Embryonic facial prominence (tissue), 1 donor: Measurements from ENCODE around the gene FNDC1.
"Not testable (repeated sequence)": the region's sequence is repeated elsewhere in the genome, so short reads cannot be mapped to it uniquely, and the experiment has no call there.

Experiments
- DNase-seq: peaks from one replicate; pipeline ENCODE4 v3.0.0-alpha.2; 2016; ENCODE audit errors: extremely low spot score

The FNDC1 gene

DNA sequence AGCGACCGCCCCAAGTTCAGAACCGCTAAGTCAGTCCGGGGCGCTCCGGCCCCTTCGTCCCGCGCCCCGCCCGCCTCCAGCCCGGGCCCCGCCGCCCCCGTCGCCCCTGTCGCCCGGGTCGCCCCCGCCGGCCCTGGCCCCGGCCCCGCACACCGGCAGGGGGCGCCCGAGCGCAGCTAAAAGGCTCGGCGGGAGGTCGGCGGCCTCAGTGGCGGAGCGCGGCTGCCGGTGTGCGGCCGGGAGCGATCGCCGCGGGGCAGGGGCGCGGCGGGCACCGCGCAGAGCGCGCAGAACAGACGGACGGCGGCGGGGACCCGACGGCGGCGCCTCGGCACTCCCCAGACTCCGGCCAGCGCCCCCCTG lies at the start of gene FNDC1:
Gene FNDC1 (plus strand): TSS at position 208 of the 363 bp plus-strand sequence. CDS start 197 bp downstream, outside the sequence.
- DNase-seq = no peak

DNA sequence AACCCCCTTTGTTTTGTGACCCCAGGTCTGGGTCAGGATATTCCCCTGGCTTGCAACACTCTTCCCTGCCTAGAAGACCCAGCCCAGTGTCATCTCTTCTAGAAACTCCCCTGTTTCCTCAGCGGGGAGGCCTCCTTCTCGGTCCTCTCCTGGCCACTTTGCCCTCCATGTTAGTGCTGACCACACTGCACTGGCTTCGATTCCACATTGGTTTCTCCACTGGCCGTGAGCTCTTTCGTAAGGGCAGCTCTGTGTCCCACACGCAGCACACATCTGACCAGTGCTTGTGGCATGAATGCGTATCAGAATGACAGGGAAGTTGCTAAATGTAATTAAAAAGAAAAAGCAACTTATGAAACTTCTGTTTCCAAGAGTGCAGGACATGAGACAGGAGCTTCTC lies 49.4 kb upstream of the FNDC1 start:
- no peak for DNase-seq

DNA sequence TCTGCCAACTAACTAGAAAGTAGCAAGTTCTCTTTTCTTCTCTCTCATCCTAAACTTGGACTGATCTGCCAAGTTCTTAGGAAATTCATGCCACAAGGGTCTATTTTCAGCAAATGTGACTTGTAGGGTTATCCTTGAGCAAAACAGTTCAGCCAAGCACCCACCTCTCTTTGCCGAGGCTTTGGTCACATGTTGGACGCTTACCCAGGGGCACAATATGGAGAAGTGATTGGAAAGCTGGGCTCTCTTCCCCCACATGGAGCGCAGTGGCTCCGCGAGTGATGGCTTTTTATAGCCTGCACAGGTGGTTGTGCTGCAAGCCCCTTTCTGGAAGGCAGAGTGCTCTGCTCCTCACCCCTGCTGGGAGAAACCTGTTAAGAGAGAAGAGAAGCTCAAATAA lies 47.7 kb upstream of the FNDC1 start:
- no peak for DNase-seq

DNA sequence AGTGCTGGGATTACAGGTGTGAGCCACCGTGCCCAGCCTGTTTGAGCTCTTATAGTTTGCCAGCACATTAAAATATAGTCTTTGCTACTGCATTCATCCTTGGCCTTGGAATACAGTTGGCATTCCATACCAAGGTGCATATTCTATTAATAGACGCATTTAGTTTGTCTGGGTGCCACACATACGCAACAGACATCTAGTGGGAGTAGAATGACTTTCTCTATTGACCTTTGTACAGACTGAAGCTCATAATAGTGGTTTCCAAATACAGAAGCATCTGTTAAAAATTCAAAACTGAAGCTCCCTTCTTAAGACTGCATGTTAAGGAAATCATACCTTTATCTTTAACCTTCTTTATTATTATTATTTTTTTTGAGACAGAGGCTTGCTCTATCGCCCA lies 46.7 kb upstream of the FNDC1 start:
- no peak for DNase-seq

DNA sequence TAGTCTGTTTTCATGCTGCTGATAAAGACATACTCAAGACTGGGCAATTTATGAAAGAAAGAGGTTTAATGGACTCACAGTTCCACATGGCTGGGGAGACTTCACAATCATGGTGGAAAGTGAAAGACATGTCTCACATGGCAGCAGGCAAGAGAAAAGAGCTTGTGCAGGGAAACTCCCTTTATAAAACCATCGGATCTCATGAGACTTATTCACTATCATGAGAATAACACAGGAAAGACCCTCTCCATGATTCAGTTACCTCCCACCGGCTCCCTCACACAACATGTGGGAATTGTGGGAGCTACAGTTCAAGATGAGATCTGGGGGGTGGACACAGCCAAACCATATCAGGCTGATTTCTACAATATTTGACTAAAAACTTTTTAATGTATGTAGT lies 45.4 kb upstream of the FNDC1 start:
- DNase-seq = not testable (repeated sequence)

DNA sequence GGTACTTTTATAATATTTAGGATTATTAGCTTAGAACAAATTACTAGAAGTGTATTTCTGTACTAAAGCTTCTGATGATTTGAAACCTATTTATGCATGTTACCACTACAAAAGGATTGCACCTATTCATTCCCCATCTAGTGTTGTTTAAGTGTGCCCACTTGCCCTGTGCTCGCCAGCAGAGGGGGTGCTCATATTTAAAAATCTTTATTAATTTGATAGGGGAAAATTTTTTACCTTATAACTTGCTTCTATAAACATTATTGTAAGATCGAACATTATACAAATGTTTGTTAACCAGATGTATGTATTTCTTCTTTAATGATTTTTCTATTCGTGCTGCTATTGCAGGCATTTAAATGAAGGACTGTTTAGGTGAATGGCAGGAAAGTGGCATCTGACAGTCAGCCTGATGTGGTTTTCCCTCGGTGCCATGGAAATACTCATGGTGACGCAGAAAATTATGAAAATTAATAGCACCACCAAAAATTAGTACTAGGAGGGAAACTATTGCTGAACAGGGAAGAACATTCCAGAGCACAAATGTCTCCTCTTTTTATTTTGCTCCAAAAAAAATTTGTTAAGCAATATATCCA lies 44.1 kb upstream of the FNDC1 start:
- DNase-seq = no peak

DNA sequence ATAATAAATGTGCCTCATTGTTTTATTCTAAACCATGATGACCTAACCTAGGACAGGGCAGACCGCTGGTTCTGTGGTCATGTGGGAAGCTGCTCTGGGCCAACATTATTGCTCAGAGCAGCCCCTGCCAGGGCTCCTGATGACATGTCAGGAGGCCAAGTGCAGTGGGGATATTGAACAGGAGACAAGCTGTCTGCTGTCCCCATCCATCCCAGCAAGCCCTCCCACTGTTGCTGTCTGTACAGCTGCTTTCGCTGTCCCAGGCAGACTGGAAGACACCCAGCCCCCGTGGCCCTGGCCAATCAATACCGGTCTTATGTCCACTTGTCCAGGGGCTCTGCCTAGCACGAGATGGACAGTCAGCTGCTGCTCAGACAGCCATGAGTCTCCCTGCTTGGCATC lies 43.2 kb upstream of the FNDC1 start:
- DNase-seq = no peak

DNA sequence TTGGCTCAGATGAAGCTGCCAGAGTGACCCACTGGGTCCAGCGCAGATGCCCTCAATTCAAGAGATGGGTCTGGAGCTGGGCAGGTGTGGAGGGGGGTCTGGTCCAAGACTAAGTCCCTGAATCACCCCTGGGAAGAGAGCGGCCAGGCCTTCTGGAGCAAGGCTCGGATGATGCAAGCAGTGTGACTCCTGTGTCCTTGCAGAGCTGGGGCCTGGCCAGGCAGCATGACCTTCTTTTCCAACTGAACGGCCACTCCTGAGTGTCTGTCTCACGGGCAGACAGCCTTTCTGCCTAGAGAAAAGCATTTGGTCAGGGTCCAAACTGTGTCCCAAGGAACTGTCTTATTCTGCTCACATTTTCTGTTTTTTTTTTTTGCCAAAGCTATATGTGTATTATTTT lies 42.6 kb upstream of the FNDC1 start:
- no peak for DNase-seq

DNA sequence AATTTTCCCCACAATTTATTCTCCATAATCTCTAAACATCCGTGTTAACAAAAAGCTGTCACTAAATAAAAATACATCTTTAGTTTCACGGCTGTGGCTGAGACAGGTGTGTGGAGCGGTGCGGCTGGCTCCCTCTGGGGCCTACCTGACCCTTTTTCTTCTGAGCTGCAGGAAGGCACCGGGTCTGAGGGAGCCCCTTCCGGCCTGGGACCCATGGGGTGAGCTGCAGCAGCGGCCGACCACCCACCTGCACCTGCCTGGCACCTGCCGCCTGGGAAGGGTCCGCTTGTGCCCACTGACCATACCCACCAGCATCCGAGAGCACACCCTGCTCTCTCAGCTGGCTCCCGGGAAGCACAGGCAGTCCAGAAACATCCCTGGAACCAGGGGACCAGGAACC lies 41.5 kb upstream of the FNDC1 start:
- DNase-seq = no peak

DNA sequence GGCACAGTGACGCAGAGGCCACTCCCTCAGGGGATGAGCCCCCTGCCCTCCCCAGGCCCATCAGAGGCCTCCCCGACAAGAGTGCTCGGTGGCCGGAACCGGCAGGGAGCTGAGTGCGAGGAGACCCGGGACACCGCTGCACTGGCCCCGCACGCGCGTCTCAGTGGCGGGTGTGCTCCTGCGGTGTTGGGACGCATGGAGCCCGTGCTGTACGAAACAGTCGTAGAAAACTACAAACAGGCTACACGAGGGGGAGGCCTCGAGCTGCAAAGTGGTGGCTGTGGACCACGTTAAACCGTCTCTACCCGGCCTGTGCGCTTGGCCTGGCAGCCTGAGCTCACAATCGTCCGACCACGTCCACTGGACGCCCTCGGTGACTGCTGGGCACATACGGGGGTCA lies 40.2 kb upstream of the FNDC1 start:
- DNase-seq = no peak

DNA sequence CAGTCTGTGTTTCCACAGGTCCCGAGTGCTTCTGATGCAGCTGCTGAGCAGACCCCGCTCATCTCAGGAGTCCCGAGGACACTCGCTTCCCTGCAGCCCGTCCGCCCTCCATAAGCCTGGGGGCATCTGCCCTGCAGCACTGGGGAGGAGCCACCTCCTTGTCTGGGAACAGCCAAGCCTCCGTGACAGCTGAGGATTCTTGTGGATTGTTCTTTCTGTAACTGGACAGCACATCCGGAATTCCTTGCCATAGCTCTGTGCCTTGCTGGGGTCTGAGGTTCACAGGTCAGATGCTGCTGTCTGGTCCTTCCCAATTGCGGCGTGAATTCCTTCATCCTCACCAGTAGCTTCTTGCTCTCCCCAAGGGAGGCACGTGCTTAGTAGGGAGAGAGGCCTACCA lies 38.4 kb upstream of the FNDC1 start:
- no peak for DNase-seq

DNA sequence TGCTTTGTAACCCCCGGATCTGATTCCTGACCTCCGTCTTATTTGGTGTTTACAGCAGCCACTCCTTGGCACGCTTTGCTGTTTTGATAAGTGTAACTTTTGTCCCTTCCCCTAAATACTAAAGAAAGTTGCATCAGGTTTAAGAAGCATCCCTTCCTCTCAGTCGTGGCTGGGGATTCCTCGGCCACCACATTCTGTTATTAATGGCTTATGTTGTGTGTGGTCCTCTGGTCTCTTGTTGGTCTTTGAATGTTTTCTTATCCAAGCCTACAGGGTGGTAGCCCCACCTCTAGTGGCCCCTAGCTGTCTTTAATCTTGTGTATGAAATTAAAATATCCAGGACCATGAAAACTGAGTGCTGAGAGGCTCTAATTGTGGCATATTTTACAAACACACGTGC lies 37.5 kb upstream of the FNDC1 start:
- no peak for DNase-seq

DNA sequence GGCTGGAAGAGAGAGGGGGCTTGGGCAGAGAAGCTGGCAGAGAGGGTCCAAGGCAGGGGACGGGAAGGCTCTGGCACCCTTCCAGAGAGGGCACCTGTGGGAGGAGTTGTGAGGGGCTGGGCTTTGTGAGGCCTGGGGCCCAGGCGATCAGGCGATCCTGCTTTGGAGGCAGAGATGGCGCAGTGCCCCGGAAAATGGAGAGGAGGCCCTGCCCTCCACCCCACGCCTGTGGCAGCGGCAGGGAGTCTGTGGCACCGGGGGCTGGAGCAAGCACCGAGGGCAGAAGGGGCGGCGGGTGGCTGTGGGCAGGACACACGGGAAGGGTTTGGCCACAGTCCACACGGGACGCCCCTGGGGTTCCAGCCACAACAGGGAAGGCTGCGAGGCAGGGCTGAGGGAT lies 36.5 kb upstream of the FNDC1 start:
- DNase-seq = no peak

DNA sequence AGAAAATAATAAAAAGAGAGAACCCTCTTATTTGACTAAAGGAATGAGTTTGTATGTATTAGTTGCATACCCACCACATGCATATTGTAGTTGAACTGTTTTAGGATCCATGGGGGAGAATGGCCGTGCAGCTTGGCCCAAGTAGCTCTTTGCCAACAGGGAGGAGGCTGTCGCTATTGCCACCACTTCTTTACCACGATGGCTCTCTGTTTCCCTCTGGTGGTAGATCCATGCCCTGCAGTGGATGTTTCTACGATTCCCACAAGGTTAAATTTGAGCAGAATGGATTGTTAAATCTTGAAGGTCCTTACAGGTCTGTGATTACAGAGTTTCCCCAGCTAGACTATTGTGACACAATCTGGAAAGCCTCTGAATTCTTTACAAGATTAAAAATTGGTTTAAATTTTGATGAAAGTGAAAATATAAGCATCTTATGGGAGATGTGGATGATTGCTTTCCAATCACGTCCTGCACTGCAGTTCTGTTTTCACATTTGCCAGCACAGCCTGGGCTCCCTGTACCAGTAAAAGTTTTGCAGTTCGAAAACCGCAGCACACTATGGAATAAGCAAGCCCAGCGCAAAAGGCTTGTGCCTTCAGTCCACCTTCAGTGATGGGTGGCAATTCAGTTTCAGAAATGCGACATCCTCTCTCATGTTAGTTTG lies 34.4 kb upstream of the FNDC1 start:
- no peak for DNase-seq

DNA sequence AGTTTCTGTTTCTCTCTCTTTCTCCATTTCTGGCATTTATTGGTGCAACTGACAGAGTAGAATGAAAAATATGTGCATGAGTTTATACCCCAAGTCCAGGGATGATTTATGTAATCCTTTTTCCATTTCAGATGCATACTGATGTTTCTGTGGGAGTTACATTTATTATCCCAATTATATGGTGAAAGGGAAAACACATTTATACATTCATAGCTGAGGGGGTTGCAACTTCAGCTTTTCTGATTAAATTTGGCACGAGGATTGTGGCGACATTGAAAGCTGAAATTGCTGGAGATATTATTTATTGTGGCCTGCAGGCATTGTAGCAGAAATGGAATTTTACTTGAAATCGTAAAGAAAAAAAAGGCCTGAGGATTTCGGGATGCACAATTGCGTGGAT lies 31.5 kb upstream of the FNDC1 start:
- DNase-seq = peak; percentile 14

DNA sequence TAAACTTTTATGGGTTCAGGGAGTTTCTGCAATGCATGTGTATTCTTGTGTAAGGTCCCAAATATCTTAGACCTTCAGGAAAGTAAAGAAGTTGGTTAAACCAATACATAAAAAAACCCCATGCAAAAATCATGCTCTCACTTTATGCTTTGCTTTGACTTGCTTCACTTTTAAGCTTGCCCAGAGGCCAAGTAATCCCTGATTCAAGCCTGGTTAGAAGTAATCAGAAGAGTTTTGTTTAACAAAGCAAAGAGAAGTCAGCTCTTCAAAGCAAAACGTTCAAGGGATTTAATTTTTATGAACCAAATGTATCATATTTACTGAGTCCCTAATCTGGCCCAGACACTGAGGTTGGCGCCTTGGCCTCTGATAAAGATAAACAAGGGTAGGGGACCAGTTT lies 26.7 kb upstream of the FNDC1 start:
- DNase-seq = no peak

DNA sequence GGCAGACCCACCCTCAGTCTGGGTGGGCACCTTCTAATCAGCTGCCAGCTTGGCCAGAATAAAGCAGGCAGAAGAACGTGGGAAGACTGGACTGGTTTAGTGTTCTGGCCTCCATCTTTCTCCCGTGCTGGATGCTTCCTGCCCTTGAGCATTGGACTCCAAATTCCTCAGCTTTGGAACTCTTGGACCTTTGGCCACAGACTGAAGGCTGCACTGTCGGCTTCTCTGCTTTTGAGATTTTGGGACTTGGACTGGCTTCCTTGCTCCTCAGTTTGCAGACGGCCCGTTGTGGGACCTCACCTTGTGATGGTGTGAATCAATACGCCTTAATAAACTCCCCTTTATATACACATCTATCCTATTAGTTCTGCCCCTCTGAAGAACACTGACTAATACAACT lies 20.6 kb upstream of the FNDC1 start:
- no peak for DNase-seq

DNA sequence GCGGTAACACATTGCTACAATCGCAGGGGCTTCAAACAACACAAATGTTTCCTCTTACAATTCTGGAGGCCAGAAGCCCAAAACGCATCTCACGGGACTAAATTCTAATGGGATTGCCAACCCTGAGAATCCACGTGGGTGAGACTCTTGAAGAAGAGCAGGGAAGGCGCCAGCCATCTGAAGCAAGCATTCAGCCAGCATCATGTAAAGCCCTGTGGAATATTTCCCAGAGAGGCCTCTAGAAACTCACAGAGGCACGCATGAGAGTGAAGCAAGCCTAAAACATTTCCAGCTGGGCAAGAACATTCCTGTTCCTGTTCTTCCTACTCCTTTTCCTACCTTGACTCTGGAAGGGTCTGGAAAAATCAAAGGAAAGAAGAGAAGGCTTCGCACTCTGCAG lies 19.6 kb upstream of the FNDC1 start:
- no peak for DNase-seq

DNA sequence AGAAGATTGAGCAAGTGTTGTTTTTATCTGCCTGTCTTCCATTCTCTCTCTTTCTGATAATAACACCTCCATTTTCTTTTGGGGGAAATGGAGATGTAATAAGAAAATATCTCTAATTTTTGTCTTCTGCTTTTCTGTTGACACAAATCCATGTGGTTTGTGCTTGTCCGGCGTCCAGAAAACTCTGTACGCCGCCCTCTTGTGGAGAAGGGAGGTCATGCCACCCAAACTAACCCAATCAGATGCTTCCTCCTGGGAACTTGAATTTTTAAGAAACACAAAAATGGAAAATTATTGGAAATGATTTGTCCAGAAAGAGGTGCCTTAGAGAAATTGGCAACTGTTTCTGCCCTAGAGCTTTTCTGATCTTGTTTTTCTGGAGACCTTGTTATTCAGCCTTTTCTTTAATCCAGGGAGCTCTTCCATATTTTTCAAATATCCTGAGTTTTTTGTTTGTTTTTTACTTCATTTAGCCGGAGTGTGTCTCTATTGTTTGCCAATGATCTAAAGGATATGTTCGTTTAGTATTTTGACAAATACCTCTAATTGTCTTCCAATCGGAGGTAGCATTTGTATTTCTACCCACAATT lies 17.8 kb upstream of the FNDC1 start:
- DNase-seq = no peak

DNA sequence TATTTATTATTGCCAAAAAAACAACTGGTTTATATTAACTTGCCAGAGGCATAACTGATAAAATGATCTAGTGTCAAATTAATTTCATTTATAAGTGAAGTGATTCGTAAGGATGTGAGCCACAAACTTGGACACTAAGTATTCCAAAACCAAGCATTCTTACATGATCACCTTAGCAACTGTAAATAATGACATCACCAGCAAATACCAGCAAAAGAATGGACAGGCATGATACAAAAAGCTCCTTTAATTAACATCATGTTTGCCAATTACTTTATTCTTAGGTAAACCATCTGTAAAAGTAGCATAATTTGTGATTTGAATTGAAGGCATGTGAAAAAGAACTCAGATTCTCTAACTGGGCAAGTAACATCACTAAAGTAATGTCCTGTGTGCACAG lies 17.2 kb upstream of the FNDC1 start:
- no peak for DNase-seq

DNA sequence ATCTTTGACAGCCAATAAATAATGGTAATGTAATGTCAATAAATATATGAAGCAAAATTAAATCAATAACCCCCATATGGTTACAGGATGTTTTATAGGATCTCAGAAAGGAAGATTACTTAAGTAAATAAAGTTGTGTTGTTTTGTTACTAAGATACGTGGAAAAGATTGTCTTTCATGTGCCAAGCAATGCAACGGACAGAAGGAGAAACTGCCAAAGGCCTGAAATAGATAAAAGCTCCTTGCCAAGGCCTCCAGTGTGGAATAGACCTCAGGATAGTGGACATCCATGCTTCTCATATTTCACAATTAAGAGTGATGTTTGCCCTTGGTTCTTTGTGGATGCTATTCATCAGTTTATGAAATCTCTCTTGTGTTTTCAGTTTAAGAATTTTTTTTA lies 16.4 kb upstream of the FNDC1 start:
- no peak for DNase-seq

DNA sequence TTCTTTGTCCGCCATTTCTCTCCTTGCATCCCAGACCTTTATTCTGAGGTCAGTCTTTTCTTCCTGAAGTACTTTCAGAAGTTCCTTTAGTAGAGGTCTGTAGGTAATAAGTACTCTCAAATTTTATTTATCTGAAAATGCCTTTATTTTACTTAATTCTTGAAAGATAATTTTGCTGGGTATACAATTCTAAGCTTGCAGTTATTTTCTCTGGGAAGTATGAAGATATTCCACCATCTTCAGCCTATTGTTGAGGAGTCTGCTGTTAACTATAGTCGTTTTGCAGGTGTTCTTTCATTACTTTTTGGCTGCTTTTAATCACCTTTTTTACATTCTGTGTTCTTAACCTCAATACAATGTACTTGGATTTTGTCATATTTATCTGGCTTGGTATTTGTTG lies 13.5 kb upstream of the FNDC1 start:
- no peak for DNase-seq

DNA sequence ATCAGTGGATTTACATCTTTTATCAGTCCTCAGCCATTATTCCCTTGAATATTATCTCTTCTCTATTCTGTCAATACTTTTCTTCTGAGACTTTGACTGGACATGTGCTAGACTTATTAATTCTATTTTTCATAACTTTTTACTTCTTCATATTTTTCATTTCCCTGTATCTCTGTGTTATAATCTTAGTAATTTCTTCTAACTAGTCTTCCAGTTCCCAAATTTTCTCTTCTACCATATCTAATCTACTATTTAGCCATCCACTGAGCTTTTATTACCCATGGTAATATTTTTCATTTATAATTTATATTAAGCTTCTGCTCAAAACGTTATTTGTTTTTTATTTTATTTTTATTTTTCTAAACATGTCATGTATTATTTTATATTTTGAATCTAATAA lies 13.1 kb upstream of the FNDC1 start:
- DNase-seq = no peak

DNA sequence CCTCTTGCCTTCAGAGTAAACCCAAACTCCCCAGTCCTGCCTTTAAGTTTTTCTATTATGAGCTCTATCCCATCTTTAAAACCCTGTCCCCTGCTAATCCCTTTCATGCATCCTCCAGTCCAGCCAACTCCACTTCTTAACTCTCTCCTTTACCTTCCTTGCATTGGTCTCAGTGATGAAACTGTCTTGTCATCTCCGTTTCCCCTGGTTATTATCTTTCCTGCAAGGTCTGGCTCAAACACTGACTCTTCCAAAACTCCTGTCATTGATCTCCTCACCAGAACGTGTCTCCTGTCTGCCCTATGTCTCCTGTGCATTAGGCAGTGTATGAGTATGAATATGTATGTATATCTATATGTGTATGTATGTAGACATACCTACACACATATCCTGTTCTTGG lies 11.8 kb upstream of the FNDC1 start:
- no peak for DNase-seq
